Measurements from ENCODE around the gene OR4D10. TPM values are rescaled to one million over a fixed set of nuclear protein-coding genes. Genes with fewer than 3 reads are reported as not detected.

Gene OR4D10
- total and polyA plus RNA-seq, 9 of the 15 experiments (the other 6 are each of a cell fraction or from before 2014, with no cell fraction given): not detected

DNA sequence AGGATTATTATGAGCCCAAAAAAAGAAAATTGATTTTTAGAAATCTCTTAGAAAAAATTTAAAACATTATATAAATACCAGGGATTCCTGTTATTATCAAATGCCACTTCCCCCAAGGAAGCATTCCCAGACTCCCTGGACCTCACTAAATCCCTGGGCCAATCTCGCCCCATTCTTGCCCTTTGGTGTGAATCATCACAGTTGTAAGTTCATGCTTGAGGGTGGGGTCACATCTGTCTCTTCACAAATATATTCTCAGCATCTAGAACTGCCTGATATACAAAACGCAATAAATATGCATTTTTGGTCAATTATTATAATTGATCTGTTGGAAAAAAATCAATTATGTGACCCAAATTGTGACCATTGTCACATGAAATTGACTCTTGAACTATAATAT, 24.6 kb upstream of the OR4D10 start:
- 0% methylated on average over 2 of the region's 2 CpGs for WGBS (ENCODE audit: insufficient coverage, low coverage, missing lambda C conversion rate)
- FAIRE-seq: no peak
- BruUV-seq (replicated peaks): no TSS peak

DNA sequence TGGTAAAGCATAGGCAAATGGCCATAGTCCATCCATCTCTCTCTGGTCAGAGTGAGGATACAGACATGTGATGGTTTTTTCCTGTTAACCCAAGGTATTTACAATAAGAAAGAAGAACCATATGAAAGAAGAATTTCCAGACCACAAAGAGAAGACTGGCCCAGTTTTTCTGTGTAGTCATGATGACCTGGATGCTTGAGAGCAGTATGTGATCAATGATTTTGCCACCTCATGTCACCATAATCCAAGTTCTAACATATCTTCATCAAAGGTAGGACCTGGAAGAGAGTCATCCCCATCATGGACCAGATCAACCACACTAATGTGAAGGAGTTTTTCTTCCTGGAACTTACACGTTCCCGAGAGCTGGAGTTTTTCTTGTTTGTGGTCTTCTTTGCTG, 16.5 kb upstream of the OR4D10 start, which contains the start of gene OR4D6:
Gene OR4D6, plus strand, starts transcription at position 301 of the 400 bp plus-strand sequence. Its CDS starts 0 bp downstream, at position 301.
- Histone ChIP-seq H3K79me2 (ENCODE audit: control insufficient read depth, insufficient read depth, low read length) (no peaks in the 10 kb centered on the region), H3K27me3 (ENCODE audit: control insufficient read depth in 2 of 2, insufficient read depth in 2 of 2, low read length in 2 of 2) (peaks cover 7 to 11% of the 10 kb centered on the region in 2 experiments), H3K9ac (ENCODE audit: insufficient read depth in 1 of 2, low read depth in 2 of 2, low read length in 2 of 2) (no peak within 1 kb of the TSS), H4K20me1 (replicated peaks; ENCODE audit: control insufficient read depth, insufficient read depth, low read length) (no peaks in the 10 kb centered on the region), H3K9me3 (replicated peaks; ENCODE audit: control insufficient read depth, insufficient read depth, low read depth, low read length) (no peaks in the 10 kb centered on the region), H2AFZ (ENCODE audit: low read depth, low read length) (no peak within 1 kb of the TSS), H3K9me1 (ENCODE audit: control insufficient read depth, insufficient read depth, low read length) (no peaks in the 10 kb centered on the region), H3K4me1 (replicated peaks in 1 of 2; ENCODE audit: control insufficient read depth in 2 of 2, insufficient read depth in 2 of 2, low read length in 2 of 2) (no peaks in the 10 kb centered on the region), H3K27ac (ENCODE audit: extremely low read depth, low read depth, low read length) (no peak within 1 kb of the TSS), H3K36me3 (ENCODE audit: control insufficient read depth, insufficient read depth, low read length) (no peaks in the 10 kb centered on the region), H3K4me3 (no peak within 1 kb of the TSS), H3K4me2 (ENCODE audit: insufficient read depth, low read length) (no peak within 1 kb of the TSS)
- FAIRE-seq: no peak
- intact Hi-C loops (cut with micrococcal nuclease): no loop called here
- no peak for ATAC-seq
- BruUV-seq (replicated peaks): no TSS peak
- in situ Hi-C loops (cut with MboI): no loop called here
- CTCF ChIA-PET (ENCODE audit: low intra/inter-chr PET ratio): no interaction called here
- no peak for DNase-seq (ENCODE audit: extremely low read depth in 1 of 4, low spot score in 3 of 4)
- POLR2A ChIA-PET: no interaction called here
- 0% methylated on average over 2 of the region's 2 CpGs for WGBS (ENCODE audit: insufficient coverage, low coverage, missing lambda C conversion rate)
- no peak for TF ChIP-seq ILK (tag; IDR thresholded peaks at IDR 0.05; ENCODE audit: borderline replicate concordance, low read depth)
- TF ChIP-seq, protein P1, sequence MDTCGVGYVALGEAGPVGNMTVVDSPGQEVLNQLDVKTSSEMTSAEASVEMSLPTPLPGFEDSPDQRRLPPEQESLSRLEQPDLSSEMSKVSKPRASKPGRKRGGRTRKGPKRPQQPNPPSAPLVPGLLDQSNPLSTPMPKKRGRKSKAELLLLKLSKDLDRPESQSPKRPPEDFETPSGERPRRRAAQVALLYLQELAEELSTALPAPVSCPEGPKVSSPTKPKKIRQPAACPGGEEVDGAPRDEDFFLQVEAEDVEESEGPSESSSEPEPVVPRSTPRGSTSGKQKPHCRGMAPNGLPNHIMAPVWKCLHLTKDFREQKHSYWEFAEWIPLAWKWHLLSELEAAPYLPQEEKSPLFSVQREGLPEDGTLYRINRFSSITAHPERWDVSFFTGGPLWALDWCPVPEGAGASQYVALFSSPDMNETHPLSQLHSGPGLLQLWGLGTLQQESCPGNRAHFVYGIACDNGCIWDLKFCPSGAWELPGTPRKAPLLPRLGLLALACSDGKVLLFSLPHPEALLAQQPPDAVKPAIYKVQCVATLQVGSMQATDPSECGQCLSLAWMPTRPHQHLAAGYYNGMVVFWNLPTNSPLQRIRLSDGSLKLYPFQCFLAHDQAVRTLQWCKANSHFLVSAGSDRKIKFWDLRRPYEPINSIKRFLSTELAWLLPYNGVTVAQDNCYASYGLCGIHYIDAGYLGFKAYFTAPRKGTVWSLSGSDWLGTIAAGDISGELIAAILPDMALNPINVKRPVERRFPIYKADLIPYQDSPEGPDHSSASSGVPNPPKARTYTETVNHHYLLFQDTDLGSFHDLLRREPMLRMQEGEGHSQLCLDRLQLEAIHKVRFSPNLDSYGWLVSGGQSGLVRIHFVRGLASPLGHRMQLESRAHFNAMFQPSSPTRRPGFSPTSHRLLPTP (IDR thresholded peaks at IDR 0.05; ENCODE audit: borderline replicate concordance, extremely low read depth, insufficient read length): no peak
- TF ChIP-seq ESRRB (CRISPR knock-in tag; IDR thresholded peaks at IDR 0.05; ENCODE audit: borderline replicate concordance): no peak
- TF ChIP-seq, protein P2, sequence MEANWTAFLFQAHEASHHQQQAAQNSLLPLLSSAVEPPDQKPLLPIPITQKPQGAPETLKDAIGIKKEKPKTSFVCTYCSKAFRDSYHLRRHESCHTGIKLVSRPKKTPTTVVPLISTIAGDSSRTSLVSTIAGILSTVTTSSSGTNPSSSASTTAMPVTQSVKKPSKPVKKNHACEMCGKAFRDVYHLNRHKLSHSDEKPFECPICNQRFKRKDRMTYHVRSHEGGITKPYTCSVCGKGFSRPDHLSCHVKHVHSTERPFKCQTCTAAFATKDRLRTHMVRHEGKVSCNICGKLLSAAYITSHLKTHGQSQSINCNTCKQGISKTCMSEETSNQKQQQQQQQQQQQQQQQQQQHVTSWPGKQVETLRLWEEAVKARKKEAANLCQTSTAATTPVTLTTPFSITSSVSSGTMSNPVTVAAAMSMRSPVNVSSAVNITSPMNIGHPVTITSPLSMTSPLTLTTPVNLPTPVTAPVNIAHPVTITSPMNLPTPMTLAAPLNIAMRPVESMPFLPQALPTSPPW (CRISPR knock-in tag; IDR thresholded peaks at IDR 0.05): no peak

More for the DNA sequence above, 24.6 kb upstream of the OR4D10 start:
- Histone ChIP-seq H3K27me3 (ENCODE audit: control insufficient read depth in 2 of 2, insufficient read depth in 2 of 2, low read length in 2 of 2) (no peaks in the 10 kb centered on the region), H3K4me2 (ENCODE audit: insufficient read depth, low read length) (no peak overlapping the region), H2AFZ (ENCODE audit: low read depth, low read length) (no peak overlapping the region), H3K4me1 (replicated peaks in 1 of 2; ENCODE audit: control insufficient read depth in 2 of 2, insufficient read depth in 2 of 2, low read length in 2 of 2) (no peaks in the 10 kb centered on the region), H3K4me3 (no peak overlapping the region), H4K20me1 (replicated peaks; ENCODE audit: control insufficient read depth, insufficient read depth, low read length) (no peaks in the 10 kb centered on the region), H3K9me3 (replicated peaks; ENCODE audit: control insufficient read depth, insufficient read depth, low read depth, low read length) (0 out of 2 replicates have a peak, but pooled peaks cover 2% of the 10 kb centered on the region), H3K27ac (ENCODE audit: extremely low read depth, low read depth, low read length) (no peak overlapping the region), H3K79me2 (ENCODE audit: control insufficient read depth, insufficient read depth, low read length) (no peaks in the 10 kb centered on the region), H3K9me1 (ENCODE audit: control insufficient read depth, insufficient read depth, low read length) (no peaks in the 10 kb centered on the region), H3K36me3 (ENCODE audit: control insufficient read depth, insufficient read depth, low read length) (no peaks in the 10 kb centered on the region), H3K9ac (ENCODE audit: insufficient read depth in 1 of 2, low read depth in 2 of 2, low read length in 2 of 2) (no peak overlapping the region)
- POLR2A ChIA-PET: no interaction called here
- CTCF ChIA-PET (ENCODE audit: low intra/inter-chr PET ratio): no interaction called here
- intact Hi-C loops (cut with micrococcal nuclease) (no loop called here), in situ Hi-C loops (cut with MboI) (no loop called here)
- DNase-seq (ENCODE audit: extremely low read depth in 1 of 4, low spot score in 3 of 4): no peak
- TF ChIP-seq, protein P3, sequence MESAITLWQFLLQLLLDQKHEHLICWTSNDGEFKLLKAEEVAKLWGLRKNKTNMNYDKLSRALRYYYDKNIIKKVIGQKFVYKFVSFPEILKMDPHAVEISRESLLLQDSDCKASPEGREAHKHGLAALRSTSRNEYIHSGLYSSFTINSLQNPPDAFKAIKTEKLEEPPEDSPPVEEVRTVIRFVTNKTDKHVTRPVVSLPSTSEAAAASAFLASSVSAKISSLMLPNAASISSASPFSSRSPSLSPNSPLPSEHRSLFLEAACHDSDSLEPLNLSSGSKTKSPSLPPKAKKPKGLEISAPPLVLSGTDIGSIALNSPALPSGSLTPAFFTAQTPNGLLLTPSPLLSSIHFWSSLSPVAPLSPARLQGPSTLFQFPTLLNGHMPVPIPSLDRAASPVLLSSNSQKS (CRISPR knock-in tag; IDR thresholded peaks at IDR 0.05): no peak
- TF ChIP-seq, protein P4, sequence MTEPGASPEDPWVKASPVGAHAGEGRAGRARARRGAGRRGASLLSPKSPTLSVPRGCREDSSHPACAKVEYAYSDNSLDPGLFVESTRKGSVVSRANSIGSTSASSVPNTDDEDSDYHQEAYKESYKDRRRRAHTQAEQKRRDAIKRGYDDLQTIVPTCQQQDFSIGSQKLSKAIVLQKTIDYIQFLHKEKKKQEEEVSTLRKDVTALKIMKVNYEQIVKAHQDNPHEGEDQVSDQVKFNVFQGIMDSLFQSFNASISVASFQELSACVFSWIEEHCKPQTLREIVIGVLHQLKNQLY (CRISPR knock-in tag; conservative IDR thresholded peaks at IDR 0.05): no peak
- ATAC-seq: no peak
